Panc1 (cell line): Measurements from ENCODE around the gene BRICD5. TPM values are rescaled to one million over a fixed set of nuclear protein-coding genes. Genes with fewer than 3 reads are reported as not detected.
"Not testable (repeated sequence)": the region's sequence is repeated elsewhere in the genome, so short reads cannot be mapped to it uniquely, and the experiment has no call there.

Experiments used
- ATAC-seq: fragments of 200-7000 bp; cut with Tn5 transposase; 2 replicates; pipeline ENCODE4 v1.9.1; 2020; ENCODE audit warnings: mild to moderate bottlenecking, moderate library complexity
- BruUV-seq: library from RNA; stranded (reverse); fragments of 400-500 nt; replicated peaks from 2 replicates; lab custom pipeline; 2021; lab: Mats Ljungman, UMichigan
- CTCF ChIA-PET: fragments of 300-600 bp; sonication (Branson Sonifier 250); formaldehyde crosslinking; loops from one replicate; lab custom pipeline; 2022; ENCODE audit warnings: antibody characterized with exemption; lab: Charles Lee
- POLR2A ChIA-PET: fragments of 300-600 bp; sonication (Branson Sonifier 250); formaldehyde crosslinking; loops from one replicate; lab custom pipeline; 2022; ENCODE audit warnings: antibody characterized with exemption; lab: Charles Lee
- DNase-seq: peaks from one replicate; pipeline ENCODE4 v3.0.0-alpha.2; 2010; ENCODE audit warnings: low read depth, low spot score
- H3K27ac ChIP-seq: 2 replicates; pipeline ENCODE4 v1.5.1; 2011; ENCODE audit warnings: mild to moderate bottlenecking, low read length, inconsistent platforms
- H3K27me3 ChIP-seq: fragments of 200-500 bp; sonication (Bioruptor generic); 2 replicates; pipeline ENCODE4 v1.6.0; 2014; ENCODE audit warnings: low read length, inconsistent platforms; ENCODE audit not compliant: control insufficient read depth, insufficient read depth
- H3K36me3 ChIP-seq: fragments of 200-500 bp; sonication (Bioruptor generic); 2 replicates; pipeline ENCODE4 v1.5.1; 2014; ENCODE audit warnings: inconsistent platforms, mild to moderate bottlenecking, low read length, moderate library complexity; ENCODE audit not compliant: control insufficient read depth, insufficient read depth
- H3K4me1 ChIP-seq: 2 replicates; pipeline ENCODE4 v1.5.1; 2011; ENCODE audit warnings: inconsistent platforms, mild to moderate bottlenecking, low read length, moderate library complexity; ENCODE audit not compliant: control insufficient read depth, insufficient read depth
- H3K4me3 ChIP-seq, 2 experiments: 2 replicates each; pipeline ENCODE4 v1.5.1; 2011 to 2012; ENCODE audit warnings: low read depth in 2 of 2, low read length in 2 of 2, mild to moderate bottlenecking in 2 of 2, inconsistent platforms in 1 of 2, moderate library complexity in 1 of 2
- H3K9me3 ChIP-seq: fragments of 200-500 bp; sonication (Bioruptor generic); 2 replicates; pipeline ENCODE4 v1.5.1; 2014; ENCODE audit warnings: low read depth, mild to moderate bottlenecking, inconsistent platforms, low read length, moderate library complexity; ENCODE audit not compliant: control insufficient read depth, insufficient read depth
- CTCF ChIP-seq: fragments of 450-650 bp; IDR thresholded peaks from 2 replicates; pipeline ENCODE4 v1.5.1; 2017; ENCODE audit warnings: mild to moderate bottlenecking
- POLR2AphosphoS5 ChIP-seq: IDR thresholded peaks from 2 replicates; pipeline ENCODE4 v1.6.1; 2012; ENCODE audit warnings: mild to moderate bottlenecking, low read depth, low read length, moderate library complexity
- REST ChIP-seq, 2 experiments: IDR thresholded peaks; 2 replicates each; pipeline ENCODE4 v1.6.1; 2011 to 2012; ENCODE audit warnings: low read depth in 2 of 2, control low read depth in 1 of 2, low read length in 1 of 2, mild to moderate bottlenecking in 1 of 2, moderate library complexity in 1 of 2; ENCODE audit not compliant: insufficient read depth in 1 of 2
- SIN3A ChIP-seq: IDR thresholded peaks from 2 replicates; pipeline ENCODE4 v1.6.1; 2012; ENCODE audit warnings: low read depth, mild to moderate bottlenecking, low read length, moderate library complexity, borderline replicate concordance; ENCODE audit not compliant: insufficient read depth
- TCF7L2 ChIP-seq: IDR thresholded peaks from 2 replicates; pipeline ENCODE4 v1.6.1; 2011; ENCODE audit warnings: mild to moderate bottlenecking, low read depth, low read length, inconsistent platforms
- in situ Hi-C: cut with HindIII; loops from 2 replicates; pipeline ENCODE4 v1.10.0; 2016; ENCODE audit warnings: low sequenced_read_pairs, low pct_unique_long_range_greater_than_20kb
- intact Hi-C: fragments of 100-400 bp; cut with micrococcal nuclease; formaldehyde crosslinking; loops from one replicate; pipeline ENCODE4 v1.10.0; 2022; ENCODE audit not compliant: unreplicated experiment
- total RNA-seq: library from RNA; stranded (reverse); gene quantifications from one replicate; pipeline ENCODE4 v1.2.1, GENCODE V29; 2021; ENCODE audit not compliant: unreplicated experiment

Gene BRICD5
- total RNA-seq, 1 experiment from 2014 or later = 8.7 TPM

GRCh38 chr16:2243031-2243528 lies 32.4 kb upstream of the BRICD5 start:
- DNase-seq (no peak), ATAC-seq (peak; percentile 9; the same call in 1 of the 2 replicates)
- TF ChIP-seq TCF7L2 = no peak
- TF ChIP-seq CTCF = peak; percentile 45; the same call in 1 of the 2 replicates
- no peak overlapping the region for H3K4me3 ChIP-seq
- ChIA-PET POLR2A (no interaction called here), CTCF (no interaction called here)
- BruUV-seq = no TSS peak
- no peaks in the 10 kb centered on the region for H3K27me3 ChIP-seq
- in situ Hi-C loops (no loop called here), intact Hi-C loops (no loop called here)
- no peak overlapping the region for H3K27ac ChIP-seq
- H3K4me1 ChIP-seq = peaks cover 3% of the 10 kb centered on the region; the same call in 1 of the 2 replicates
- peaks cover 2% of the 10 kb centered on the region for H3K36me3 ChIP-seq
- no peaks in the 10 kb centered on the region for H3K9me3 ChIP-seq

DNA sequence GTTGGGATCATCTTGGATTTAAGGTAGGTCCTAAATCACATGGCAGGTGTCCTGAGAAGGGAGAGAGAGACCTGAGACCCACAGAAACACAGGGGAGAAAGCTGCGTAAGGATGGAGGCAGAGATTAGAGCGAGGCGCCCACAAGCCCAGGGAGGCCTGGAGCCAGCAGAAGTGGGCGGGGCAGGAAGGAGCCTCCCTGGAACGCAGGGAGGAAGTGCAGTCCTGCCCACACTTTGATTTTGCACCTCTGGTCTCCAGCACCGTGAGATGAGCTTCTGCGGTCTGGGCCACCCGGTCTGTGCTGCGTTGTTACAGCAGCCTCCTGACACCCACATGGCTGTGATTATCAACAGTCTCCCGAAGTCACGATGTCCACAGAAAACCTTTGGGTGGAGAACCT lies 31.9 kb upstream of the BRICD5 start:
- BruUV-seq = no TSS peak
- in situ Hi-C loops (no loop called here), intact Hi-C loops (no loop called here)
- Histone ChIP-seq H3K4me1 (peaks cover 3% of the 10 kb centered on the region; the same call in 1 of the 2 replicates), H3K4me3 (no peak overlapping the region), H3K27ac (no peak overlapping the region), H3K36me3 (peaks cover 2% of the 10 kb centered on the region), H3K9me3 (no peaks in the 10 kb centered on the region), H3K27me3 (no peaks in the 10 kb centered on the region)
- ATAC-seq (no peak), DNase-seq (no peak)
- ChIA-PET POLR2A (no interaction called here), CTCF (no interaction called here)
- TF ChIP-seq TCF7L2 = no peak
- peak; percentile 34; the same call in 1 of the 2 replicates for TF ChIP-seq POLR2AphosphoS5

DNA sequence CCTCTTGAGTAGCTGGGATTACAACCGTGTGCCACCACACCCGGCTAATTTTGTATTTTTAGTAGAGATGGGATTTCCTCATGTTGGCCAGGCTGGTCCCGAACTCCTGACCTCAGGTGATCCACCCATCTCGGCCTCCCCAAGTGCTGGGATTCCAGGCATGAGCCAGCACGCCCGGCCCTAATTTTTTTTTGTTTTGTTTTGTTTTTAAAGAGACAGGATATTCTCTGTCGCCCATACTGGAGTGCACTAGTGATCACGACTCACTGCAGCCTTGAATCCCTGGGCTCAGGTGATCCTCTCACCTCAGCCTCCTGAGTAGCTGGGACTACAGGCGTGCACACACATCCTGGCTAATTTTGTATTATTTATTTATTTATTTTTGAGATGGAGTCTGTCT lies 29.7 kb upstream of the BRICD5 start:
- intact Hi-C loops, H3K27ac ChIP-seq, POLR2A ChIA-PET, in situ Hi-C loops, CTCF ChIA-PET, H3K36me3 ChIP-seq, ATAC-seq, BruUV-seq, H3K4me1 ChIP-seq, H3K27me3 ChIP-seq, DNase-seq, H3K4me3 ChIP-seq, H3K9me3 ChIP-seq: not testable (repeated sequence)

DNA sequence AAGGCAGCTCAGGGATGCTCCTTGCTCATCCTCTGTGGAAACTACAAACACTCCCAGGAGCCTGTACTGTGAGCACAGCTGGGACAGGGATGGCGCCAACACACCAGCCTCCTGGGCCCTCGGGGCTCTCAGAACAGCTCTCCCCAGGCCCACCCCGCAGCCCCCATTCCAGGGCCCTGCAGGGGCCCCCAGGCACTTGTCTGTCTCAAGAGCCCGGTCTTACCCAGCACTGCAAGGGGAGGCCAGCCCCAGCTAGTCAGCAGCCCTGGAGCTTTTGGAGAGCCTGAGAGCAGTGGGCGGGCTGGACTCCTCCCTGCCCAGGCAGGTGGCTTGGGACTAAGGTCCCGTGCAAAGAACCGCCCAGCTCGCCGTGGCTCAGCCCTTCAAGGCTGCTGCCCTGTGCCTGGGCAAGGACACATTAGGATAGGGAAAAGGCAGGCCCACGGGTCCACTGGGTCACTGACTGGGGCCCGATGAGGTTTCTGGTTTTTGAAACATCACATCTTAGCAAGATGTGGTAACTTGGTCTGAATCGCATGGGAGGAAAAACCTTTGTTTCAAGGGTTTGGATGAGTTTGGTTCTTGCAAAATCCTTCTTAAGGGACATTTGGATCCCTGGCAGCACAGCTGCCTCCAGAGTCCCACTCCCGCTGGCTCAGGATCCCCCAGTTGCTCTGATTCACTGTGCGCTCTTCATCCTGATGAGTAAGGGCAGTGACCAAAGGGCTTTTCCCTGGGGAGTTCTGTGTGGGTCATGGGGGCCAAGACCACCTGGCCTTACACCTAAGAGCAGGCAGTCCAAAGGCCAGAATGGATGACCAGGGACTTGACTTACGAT lies 28.4 kb upstream of the BRICD5 start:
- DNase-seq = no peak
- no peak overlapping the region for H3K4me3 ChIP-seq
- in situ Hi-C loops = no loop called here
- TF ChIP-seq REST (IDR thresholded peaks at IDR 0.05; ENCODE audit: insufficient read depth in 1 of 2, low read depth in 2 of 2, low read length in 1 of 2) = no peak
- no peak for TF ChIP-seq TCF7L2
- TF ChIP-seq SIN3A = no peak
- TF ChIP-seq CTCF = no peak
- peak; percentile 24 for TF ChIP-seq POLR2AphosphoS5
- peak; percentile 52 for ATAC-seq
- intact Hi-C loops = no loop called here
- H3K27me3 ChIP-seq = no peaks in the 10 kb centered on the region
- H3K27ac ChIP-seq = peak overlapping the region; percentile 51
- H3K36me3 ChIP-seq = peaks cover 2% of the 10 kb centered on the region
- BruUV-seq = no TSS peak
- no peaks in the 10 kb centered on the region for H3K9me3 ChIP-seq
- peaks cover 8% of the 10 kb centered on the region for H3K4me1 ChIP-seq
- POLR2A ChIA-PET = interaction anchor here (0.8 to 1.0 kb wide), 2 partner anchors 8 to 13 kb away, joined by 4 to 5 read pairs; partner anchors contain the start of gene ECI1
- CTCF ChIA-PET = interaction anchor here (0.9 kb wide), 1 partner anchor 11 kb away, joined by 11 read pairs; no protein-coding TSS in a partner anchor
